Gastroesophageal sphincter (tissue), 2 donors: Measurements from ENCODE around the gene PXDC1.

ENCODE experiments used
- EP300 ChIP-seq: sonication (generic); formaldehyde crosslinking; IDR thresholded peaks from one replicate; pipeline ENCODE4 v1.6.1; 2017; ENCODE audit warnings: antibody characterized with exemption, mild to moderate bottlenecking
- POLR2A ChIP-seq, 2 donors: fragments of 450-650 bp; IDR thresholded peaks; one replicate each; pipeline ENCODE4 v1.6.1; 2017; ENCODE audit warnings: antibody characterized with exemption in 2 of 2, mild to moderate bottlenecking in 2 of 2, moderate library complexity in 1 of 2

DNA sequence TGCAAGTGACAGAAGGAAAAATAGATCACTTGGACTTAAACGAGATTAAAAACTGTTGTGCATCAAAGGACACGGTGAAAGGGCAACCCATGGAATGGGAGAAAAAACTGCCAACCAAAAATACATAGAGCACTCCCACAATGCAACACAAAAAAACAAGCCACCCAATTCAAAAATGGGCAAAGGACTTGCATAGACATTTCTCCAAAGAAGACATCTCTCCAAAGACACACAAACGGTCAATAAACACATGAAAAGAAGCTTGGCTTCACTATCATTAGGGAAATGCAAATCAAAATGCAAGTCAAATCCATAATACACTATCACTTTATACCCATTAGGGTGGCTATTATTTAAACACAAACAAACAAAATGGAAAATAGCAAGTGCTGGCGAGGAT, 45.0 kb downstream of the PXDC1 start:
- TF ChIP-seq EP300 (no peak), POLR2A (IDR thresholded peaks at IDR 0.05) (no peak)
